HL-60/S4 (cell line): Measurements from ENCODE around the gene PSMB8.
"Not testable (repeated sequence)": the region's sequence is repeated elsewhere in the genome, so short reads cannot be mapped to it uniquely, and the experiment has no call there.

Source experiments
- in situ Hi-C: fragments of 300-500 bp; cut with MboI; formaldehyde crosslinking; loops from 2 replicates; pipeline ENCODE4 v1.14.3; 2022; ENCODE audit warnings: low sequenced_read_pairs

The PSMB8 gene

DNA sequence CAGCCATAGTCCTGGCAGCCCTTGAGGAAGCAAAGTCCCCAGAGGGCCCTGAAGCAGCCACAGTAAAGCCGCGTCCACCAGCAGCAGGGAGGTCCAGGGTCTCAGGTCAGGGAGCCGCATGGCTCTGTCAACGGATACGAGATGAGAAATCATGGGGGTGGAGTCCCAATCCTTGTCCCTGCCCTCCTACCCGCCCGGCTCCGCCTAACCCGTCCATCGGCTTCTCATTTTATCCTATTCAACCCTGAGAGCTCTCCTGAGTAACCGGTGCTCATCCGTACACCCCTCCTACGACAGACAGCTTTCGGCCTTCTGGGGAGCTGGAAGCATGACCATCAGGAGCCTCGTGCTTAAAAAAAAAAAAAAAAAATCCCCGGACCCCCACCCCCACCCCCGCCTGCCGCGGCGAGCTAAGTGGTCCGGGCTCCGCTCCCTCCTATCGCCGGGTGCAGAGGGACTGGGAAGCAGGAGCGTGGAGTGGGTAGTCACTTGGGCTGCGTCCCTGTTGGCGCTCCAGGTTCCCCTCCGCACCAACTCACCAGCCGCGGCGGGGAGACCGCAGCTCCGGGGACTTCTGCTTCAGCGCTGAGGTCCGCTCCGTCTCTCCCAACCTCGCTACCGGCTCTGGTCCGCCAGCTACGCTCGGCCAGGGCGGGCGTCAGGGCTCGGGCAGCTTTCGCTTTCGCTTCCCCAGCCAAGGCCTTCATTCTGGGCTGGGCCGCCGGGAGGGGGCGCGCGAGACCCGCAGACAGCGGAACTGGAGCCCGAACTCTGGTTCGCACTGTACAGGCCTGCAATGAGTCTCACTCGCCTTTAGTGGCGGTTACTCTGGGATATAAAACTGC is 5.5 kb downstream of the PSMB8 start, which contains the start of gene TAP2:
TSS of gene TAP2 (minus strand) at position 626 of the 845 bp plus-strand sequence. CDS start at position 120, 506 bp downstream.
- in situ Hi-C loops = no loop called here

DNA sequence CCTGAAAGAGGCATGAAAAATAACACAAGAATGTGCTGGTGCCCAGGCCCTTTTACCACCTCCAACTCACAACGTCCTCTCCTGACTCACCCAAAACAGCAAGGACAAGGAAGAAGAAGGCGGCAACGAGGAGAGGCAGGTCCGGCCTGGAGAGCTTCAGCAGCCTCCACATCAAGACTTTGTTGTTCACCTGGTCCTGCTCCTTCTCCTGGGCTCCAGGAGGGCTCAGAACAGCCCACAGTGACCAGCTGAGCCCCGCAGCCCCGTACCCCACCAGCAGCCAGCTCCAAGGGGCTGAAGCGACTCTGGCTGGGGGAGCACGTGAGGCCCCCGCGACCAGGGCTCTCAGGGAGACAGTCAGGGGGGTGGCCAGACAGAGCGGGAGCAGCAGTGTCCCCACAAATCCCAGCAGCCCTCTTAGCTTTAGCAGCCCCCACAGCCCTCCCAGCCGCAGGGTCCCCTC is 6.2 kb downstream of the PSMB8 start:
- in situ Hi-C loops = no loop called here

DNA sequence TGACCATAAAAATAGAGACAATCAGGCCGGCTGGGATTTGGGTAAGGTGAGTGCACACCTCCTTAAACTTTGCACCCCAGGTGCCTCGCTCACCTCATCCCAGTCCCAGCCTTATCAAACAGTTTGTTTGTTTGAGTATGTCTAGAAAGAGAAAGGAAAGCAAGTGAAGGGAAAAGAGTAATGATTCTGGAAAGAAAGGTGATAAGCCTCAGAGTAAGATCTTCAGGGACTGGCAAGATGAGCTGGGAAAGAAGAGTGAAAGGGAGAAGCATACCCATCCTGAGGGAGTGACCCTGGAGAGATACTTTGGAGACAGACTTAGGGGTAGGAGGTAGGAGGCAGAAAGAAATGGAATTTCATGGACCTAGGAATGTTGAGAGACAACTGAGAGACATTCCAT is 7.0 kb downstream of the PSMB8 start:
- in situ Hi-C loops = no loop called here

DNA sequence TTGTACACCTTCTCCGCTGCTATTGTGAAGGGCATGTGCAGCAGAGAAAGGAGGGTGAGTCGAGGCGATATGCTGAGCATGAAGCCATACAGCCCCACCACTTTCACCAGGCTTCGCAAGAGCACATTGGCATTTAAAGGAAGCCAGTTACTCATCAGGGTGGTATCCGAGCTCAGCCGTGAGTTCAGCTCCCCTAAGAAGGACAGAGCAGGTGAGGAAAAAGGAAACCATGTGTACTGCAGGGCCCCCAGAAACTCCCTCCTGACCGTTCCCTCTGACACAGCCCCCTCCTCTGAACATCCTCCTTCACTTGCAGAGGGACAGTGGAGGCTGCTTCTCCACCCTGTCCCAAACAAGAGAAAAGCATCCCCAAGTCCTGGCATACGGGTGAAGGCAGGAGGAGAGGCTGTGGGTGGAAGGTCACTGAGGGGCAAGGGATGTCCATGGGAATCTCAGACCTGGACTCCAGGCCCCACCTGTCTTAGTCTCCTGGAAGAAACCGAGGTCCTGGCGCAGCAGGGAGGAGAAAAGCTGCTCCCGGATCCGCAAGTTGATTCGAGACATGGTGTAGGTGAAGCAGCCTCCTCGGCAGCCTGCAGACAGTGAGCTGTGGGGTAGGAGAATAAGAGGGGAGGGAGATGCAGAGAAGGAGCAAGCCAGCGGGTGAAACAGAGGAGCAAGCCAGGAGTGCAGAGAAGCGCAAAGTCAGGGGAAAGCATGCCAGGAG is 8.5 kb downstream of the PSMB8 start:
- in situ Hi-C loops = no loop called here

DNA sequence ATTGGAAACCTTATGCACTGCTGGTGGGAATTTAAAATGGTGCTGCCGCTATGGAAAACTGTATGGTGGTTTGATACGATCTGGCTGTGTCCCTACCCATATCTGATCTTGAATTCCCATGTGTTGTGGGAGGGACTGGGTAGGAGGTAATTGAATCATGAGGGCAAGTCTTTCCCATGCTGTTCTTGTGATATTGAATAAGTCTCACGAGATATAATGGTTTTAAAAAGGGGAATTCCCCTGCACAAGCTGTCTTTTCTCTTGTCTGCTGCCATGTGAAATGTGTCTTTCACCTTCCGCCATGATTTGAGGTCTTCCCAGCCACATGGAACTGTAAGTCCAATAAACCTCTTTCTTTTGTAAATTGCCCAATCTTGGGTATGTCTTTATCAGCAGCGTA is 10.2 kb downstream of the PSMB8 start:
- in situ Hi-C loops = no loop called here

DNA sequence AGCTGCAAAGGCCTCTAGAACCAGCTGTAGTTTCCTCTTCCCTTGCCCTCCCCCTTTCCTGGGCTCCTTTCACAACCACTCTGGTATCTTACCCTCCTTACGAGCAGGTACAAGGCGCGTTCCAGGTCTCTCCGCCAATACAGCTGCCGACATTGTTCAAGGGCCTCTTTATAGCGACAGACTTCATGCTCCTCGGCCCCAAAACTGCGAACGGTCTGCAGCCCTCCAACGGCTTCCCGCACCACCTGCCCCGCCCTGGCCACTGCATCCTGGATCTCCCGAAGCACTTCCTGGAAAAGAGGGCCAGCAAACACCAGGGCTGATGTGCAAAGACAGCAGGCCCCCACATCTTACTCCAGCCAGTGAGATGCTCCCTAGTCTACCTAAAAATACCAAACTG is 11.3 kb downstream of the PSMB8 start:
- in situ Hi-C loops = no loop called here

DNA sequence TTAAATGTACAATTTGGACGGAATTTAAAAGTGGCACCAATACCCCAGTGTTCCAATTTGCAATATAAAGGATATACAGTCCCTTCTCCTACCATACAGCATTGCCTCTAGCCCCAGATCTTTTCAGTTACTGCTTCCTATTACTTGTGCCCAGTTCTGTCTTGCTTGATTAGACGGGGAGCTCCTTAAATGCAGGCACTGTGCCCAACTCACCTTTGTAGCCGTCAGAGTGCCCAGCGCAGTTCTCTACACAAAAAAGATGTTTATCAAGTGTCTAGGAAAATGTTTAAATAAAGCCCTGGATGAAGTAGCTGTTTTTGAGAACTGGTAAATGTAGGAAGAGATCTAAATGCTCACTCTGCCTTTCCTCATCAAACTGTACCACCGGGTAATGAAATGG is 12.9 kb downstream of the PSMB8 start:
- in situ Hi-C loops = no loop called here

DNA sequence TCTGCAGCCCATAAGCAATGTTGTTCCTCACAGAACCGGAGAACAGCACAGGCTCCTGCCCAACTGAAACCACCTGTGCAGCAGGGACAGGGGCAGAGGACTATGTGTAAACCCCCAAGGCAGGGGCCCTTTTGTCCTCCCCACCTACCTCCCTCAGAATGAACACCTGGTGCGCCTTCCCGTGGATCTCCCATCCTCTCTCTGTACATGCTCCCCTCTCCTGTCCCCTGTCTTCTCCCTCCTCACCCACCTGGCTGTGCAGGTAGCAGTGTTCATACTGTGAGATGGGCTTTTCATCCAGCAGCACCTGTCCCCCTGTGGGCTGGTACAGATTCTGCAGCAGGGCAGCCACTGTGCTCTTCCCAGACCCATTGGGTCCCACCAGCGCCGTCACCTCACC is 13.8 kb downstream of the PSMB8 start:
- in situ Hi-C loops = no loop called here

DNA sequence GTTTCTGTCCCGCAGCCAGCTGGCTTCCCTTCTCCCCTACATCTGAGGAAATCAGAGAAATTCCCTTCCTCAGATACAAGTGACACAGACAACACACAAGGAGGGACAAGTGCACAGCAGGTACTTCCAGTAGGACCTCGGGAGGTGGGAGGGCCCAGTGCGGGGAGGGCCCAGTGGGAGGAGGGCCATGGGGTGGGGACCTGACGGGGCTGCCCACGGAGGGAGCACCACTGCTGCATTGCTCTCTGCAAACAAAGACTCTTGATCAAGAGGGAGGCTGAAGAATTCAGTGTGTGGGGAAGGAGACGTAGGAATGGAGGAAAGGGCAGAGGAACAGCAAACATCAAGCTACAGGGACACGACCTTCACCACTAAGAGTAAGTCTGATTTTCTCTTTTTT is 14.4 kb downstream of the PSMB8 start:
- in situ Hi-C loops = no loop called here

DNA sequence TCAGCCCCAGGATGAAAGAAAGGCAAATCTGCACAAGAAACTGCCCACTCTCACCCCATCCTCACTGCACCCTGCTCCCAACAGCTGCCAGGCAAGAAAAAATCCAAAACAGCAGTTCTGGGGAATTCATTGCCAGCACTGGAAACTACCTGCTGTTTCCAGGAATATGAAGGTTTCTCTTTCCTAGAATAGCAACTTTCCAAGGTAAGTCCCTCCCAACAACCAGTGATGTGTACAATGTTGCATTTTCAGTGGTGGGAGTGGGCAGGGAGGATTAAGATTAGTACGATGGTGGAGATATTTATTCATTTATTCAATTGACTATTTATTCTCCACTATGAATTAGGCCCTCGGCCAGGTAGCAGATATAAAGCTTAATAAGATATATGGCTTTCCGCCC is 16.8 kb downstream of the PSMB8 start:
- in situ Hi-C loops = no loop called here

DNA sequence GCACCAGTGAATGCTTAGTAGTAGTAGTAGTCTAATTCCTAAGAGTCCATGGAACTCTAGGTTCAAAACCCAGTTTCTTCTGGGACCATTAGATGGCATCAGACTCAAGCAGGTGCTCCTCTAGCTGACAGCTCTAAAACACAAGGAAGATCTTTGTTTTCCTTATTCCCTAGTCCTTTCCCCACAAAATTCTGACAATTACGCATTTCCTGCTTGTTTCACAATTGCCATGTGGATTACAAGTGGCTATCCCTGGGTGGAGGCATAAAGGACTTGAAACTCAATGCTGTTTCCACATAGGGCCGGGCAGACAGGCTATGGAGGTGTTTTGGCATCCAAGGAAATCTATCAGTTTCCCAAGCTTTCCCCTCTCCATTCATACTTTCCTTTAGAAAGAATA is 17.9 kb downstream of the PSMB8 start:
- in situ Hi-C loops = no loop called here

DNA sequence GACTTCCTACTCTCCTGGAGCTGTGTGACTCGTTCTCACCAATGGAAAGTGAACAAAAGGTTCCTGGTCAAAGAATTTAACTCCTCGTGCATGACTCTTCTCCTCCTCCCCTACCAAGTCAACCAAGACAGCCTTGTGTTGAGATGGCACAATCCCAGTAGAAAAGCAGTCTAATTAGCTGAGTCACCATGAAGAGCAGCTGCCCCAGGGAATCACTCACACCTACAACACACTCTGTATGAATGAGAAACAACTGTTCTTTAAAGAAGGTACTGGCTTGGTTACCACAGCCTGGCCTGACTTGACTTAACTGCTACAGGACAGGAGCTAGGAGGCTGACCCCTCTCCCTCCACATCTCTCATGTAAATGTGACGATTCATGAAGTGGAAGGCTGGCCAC is 24.1 kb downstream of the PSMB8 start:
- in situ Hi-C loops = no loop called here

DNA sequence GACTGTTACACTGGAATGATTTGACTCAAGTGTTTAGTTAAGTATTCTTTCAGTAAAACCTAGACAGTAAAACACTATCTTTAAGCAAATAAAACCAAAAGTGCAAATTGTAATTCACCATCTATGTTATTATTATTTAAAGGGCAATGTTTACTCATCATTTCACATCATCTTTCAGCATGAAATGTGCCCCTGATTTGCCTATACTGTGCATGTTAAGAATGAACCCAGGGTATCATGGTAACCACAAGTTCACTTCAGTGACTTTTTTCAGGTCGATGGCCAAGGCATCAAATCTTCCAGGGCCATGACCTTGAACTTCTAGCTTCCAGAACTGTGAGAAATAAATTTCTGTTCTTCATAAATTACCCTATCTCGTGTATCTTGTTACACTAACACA is 25.0 kb downstream of the PSMB8 start:
- in situ Hi-C loops = no loop called here

DNA sequence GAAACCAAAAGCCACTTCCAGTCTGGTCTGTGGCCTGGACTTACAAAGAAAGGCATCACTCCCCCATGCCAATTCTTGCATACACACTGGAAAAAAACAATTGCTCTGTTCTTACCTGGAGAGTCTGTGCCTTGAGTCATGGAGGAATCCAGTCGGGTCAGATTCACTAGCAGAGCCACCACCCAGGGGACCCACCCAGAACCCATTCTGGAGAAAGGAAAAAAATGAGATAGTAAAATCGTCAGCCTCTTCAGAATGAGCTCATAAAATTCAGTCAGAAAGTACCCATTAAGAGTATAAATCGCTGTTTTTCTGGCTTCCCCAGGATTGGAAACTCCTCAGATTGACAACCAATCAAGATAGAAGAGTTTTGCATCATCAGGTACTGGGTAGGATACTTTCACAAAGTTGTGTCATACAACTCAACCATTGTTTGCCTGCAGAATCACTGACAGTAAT is 27.1 kb downstream of the PSMB8 start, which contains the start of gene HLA-DOB:
TSS of gene HLA-DOB (minus strand) at position 257 of the 459 bp plus-strand sequence. CDS start at position 206, 51 bp downstream.
- in situ Hi-C loops = no loop called here

DNA sequence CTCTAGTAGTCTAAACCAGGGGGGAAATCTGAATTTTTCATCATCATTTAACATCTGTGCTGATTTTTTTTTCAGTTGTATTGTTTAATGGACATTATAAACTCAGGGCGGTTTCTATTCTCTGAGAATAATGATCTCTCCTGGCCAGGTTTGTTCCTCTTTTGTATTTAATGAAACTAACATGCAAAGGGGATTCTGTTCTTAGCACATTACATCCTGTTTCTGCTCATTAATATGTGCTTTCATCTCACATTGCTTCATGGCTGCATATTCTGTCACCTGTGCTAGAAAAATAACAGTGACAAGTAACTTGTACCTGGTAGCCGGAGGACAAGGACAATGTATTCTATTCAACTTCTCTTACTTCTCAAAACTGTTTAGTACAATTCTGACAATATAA is 27.9 kb downstream of the PSMB8 start:
- in situ Hi-C loops = no loop called here

DNA sequence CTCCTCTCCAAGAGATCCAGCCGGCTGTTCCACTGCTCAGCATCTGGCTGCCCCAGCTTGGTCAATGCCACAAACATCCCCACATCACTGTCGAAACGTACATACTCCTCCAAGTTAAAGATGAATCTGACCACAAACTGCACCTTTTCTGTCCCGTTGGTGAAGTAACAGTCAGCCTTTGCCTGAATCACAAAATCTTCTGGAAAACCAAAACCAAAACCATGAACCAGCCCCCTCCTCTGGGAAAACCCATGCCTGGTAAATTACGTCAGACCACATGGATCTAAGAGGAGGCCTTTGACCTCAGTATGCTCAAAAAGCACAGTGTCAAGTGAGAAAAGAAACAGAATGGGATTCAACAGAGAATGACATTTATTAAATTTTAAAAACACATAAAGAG is 28.7 kb downstream of the PSMB8 start:
- in situ Hi-C loops = no loop called here

DNA sequence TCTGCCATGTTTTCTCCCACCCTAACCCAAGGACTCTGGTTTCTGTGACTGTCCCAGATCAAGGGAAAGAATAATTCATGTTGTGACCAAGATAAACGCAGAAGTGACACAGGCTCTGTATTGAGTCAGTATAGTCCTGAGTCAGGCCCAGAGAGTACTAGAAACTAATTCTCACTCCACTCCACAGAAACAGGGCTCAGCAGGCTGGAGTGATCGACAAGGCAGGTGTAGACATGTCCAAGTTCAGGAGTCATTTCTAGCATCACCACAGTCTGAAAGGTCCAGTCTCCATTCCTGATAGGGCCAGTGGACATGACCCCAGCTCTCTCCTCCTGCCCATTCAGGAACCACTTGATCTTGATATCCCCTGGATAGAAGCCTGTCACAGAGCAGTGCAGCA is 29.7 kb downstream of the PSMB8 start:
- in situ Hi-C loops = no loop called here

DNA sequence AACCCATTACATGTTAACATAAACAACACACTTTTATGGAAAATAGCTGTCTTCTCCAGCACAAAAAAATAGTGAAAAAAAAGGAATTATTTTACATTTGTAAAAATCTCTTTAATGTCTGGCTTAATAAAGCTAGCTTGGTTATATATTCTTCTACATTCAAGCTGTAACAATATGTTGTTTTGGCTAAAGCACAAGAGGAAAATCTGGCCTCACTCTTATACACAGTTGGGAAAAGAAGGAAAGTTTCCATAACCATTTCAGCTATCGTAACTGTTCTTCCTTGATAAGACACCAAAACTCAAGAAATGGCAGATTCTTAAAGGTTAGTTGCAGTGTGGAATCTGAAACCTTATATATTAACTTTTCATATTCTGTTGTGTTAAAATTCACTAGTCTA is 34.7 kb downstream of the PSMB8 start:
- in situ Hi-C loops = no loop called here

DNA sequence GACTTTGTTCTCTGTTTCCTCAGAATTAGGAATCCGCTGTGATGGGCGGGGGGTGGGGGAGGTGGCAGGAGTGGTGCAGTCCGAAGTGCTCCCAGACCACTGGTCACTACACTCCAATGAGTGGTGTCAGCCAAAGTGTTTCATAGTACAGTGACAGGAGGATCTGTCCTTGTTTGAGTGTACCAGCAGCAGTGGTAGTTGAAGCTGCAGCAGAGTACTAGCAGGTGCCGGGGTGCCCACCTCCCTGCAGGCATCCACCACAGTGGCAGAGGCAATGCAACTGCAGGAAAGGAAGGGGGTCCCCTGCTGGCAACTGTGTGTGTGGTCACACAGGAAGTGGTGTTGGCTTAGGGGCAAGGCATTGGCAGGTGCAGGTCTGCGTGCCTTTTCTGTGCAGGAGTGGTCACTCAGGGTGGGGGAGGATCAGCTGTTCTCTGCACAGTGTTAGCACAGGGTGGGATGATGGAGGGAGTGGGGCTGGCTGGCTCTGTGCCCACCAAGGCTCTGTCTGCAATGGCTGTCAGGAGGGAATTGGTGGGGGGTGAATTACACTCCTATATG is 36.7 kb downstream of the PSMB8 start:
- in situ Hi-C loops = no loop called here

DNA sequence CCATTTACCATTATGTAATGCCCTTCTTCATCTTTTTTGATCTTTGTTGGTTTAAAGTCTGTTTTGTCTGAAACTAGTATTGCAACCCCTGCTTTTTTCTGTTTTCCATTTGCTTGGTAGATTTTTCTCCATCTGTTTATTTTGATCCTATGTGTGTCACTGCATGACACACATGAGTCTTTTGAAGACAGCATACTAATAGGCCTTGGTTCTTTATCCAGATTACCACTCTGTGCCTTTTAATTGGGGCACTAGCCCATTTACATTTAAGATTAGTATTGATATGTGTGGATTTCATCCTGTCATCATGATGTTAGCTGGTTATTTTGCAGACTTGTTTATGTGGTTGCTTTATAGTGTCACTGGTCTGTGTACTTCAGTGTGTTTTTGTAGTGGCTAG is 38.4 kb downstream of the PSMB8 start:
- in situ Hi-C loops = not testable (repeated sequence)

DNA sequence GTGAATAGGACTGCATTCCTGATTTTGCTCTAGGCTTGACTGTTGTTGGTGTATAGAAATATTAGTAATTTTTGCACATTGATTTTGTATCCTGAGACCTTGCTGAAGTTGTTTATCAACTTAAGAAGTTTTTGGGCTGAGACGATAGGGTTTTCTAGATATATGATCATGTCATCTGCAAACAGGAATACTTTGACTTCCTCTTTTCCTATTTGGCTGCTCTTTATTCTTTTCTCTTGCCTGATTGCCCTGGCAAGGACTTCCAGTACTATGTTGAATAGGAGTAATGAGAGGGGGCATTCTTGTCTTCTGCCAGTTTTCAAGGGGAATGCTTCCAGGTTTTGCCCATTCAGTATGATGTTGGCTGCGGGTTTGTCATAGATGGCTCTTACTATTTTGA is 40.4 kb downstream of the PSMB8 start:
- in situ Hi-C loops = no loop called here

DNA sequence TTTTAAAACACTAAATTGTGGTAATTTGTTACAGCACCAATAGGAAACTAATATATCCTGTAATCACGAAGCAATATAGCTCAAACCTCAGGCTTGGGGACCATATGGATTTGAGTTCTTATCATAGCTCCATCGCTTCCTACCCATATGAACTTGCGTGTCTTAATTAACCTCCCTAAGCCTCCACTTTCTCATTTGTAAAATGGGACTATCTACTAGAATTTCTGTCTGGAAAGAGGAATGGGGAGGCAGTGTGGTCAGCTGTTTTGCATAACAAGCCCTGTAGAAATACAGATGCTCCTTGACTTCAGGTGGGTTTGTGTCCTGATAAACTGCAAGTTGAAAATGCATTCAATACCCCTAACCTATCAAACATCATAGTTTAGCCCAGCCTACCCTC is 44.1 kb downstream of the PSMB8 start:
- in situ Hi-C loops = loop anchor here (10.0 to 25.0 kb wide), 2 partner anchors 375 to 712 kb away; no protein-coding TSS in a partner anchor
